ENCODE results near the gene NDOR1. TPM values are rescaled to one million over a fixed set of nuclear protein-coding genes. Genes with fewer than 3 reads are reported as not detected.

Gene NDOR1
- total and polyA plus RNA-seq, 2 of the 8 experiments (the other 6 are each of a cell fraction or from before 2014, with no cell fraction given): 25.7 to 32.3 TPM

DNA sequence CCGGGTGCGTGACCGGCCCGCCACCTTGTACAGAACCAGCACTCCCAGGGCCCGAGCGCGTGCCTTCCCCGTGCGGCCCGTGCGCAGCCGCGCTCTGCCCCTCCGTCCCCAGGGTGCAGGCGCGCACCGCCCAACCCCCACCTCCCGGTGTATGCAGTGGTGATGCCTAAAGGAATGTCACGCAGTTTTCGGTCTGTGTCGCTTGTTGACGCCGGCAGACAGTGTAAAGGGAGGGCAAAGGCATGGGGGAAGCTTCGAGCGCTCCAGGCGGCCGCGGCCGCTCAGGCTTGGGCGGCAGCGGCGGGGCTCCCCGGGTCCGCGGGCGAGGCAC lies 37.0 kb upstream of the NDOR1 start:
- Histone ChIP-seq H3K9ac (replicated peaks in 1 of 4; ENCODE audit: extremely low read depth in 1 of 4, low read depth in 3 of 4, low read length in 3 of 4) (no peak overlapping the region), H2AFZ (ENCODE audit: low read length) (no peak overlapping the region), H2AK5ac (ENCODE audit: low read depth, low read length) (no peak overlapping the region), H4K91ac (replicated peaks; ENCODE audit: insufficient read length, low read length) (no peak overlapping the region), H3K36me3 (ENCODE audit: control insufficient read depth in 2 of 4, insufficient read depth in 4 of 4, low read length in 3 of 4) (no peaks in the 10 kb centered on the region; a peak in 1 of 8 replicates), H2BK120ac (replicated peaks; ENCODE audit: low read depth, low read length) (no peak overlapping the region), H4K8ac (ENCODE audit: extremely low read depth, insufficient read depth, low read length) (no peak overlapping the region), H4K5ac (ENCODE audit: insufficient read length, low read depth, low read length) (no peak overlapping the region), H3K27ac (ENCODE audit: low read depth, low read length) (no peak overlapping the region), H3K27me3 (replicated peaks in 1 of 4; ENCODE audit: control insufficient read depth in 3 of 4, extremely low read depth in 1 of 4, insufficient read depth in 3 of 4, low read length in 3 of 4) (peaks cover 43 to 90% (median 74%) of the 10 kb centered on the region in 4 experiments), H3K4me3 (ENCODE audit: extremely low read depth in 1 of 4, insufficient read depth in 2 of 4, low read depth in 3 of 4, low read length in 4 of 4) (peak overlapping the region; percentile 35 to 65 (median 49); a peak in 7 of 8 replicates), H3K23me2 (ENCODE audit: low read depth, low read length) (peaks cover 15% of the 10 kb centered on the region; the same call in 1 of the 2 replicates), H3K79me2 (ENCODE audit: control insufficient read depth in 1 of 2, insufficient read depth in 2 of 2, low read length in 2 of 2) (no peaks in the 10 kb centered on the region), H3K4me2 (ENCODE audit: insufficient read depth in 1 of 2, low read depth in 2 of 2, low read length in 2 of 2) (peak overlapping the region; percentile 68 to 96), H3K14ac (ENCODE audit: insufficient read length) (no peak overlapping the region), H3K4ac (replicated peaks; ENCODE audit: insufficient read length, low read depth, low read length) (no peak overlapping the region), H3K9me3 (ENCODE audit: insufficient read depth in 2 of 2, low read depth in 1 of 2, low read length in 1 of 2) (no peaks in the 10 kb centered on the region), H2BK5ac (ENCODE audit: low read depth, low read length) (no peak overlapping the region), H3K56ac (replicated peaks; ENCODE audit: insufficient read length, low read depth, low read length) (no peak overlapping the region), H3K23ac (ENCODE audit: insufficient read length) (no peak overlapping the region), H3K79me1 (ENCODE audit: low read depth, low read length) (no peaks in the 10 kb centered on the region; the same call in 1 of the 2 replicates), H4K20me1 (replicated peaks in 1 of 2; ENCODE audit: control insufficient read depth in 1 of 2, insufficient read depth in 2 of 2, low read length in 2 of 2) (peaks cover 0 to 13% of the 10 kb centered on the region in 2 experiments), H3K18ac (ENCODE audit: extremely low read depth, low read length) (no peak overlapping the region), H2BK20ac (ENCODE audit: low read length) (no peak overlapping the region), H2BK12ac (ENCODE audit: low read depth, low read length) (no peak overlapping the region), H2BK15ac (ENCODE audit: low read length) (no peak overlapping the region), H3K4me1 (replicated peaks in 1 of 4; ENCODE audit: control insufficient read depth in 3 of 4, insufficient read depth in 4 of 4, low read length in 3 of 4) (peaks cover 0 to 16% (median 11%) of the 10 kb centered on the region in 4 experiments; a peak in 6 of 7 replicates)
- FAIRE-seq (no peak), DNase-seq (ENCODE audit: low read depth in 1 of 2, low spot score in 2 of 2) (peak in 1 of 2 experiments; percentile 64)
- WGBS, 2 experiments (ENCODE audit: extremely low coverage in 1 of 2, insufficient coverage in 1 of 2, insufficient read length in 1 of 2, insufficient replicate concordance in 2 of 2, low coverage in 1 of 2, low lambda C conversion rate in 2 of 2, missing lambda C conversion rate in 1 of 2): 0% methylated on average over 16 of the region's 36 CpGs; no CpG with 5 or more reads in 1 of the 2 experiments
- POLR2A ChIA-PET (ENCODE audit: partially characterized antibody): interaction anchor here (0.6 to 3.0 kb wide), 9 partner anchors 11 to 98 kb away, joined by 3 to 14 read pairs (median 4); partner anchors contain the start of gene TUBB4B
- TF ChIP-seq SP4 (IDR thresholded peaks at IDR 0.05; ENCODE audit: low read length): no peak
- TF ChIP-seq, protein P1, sequence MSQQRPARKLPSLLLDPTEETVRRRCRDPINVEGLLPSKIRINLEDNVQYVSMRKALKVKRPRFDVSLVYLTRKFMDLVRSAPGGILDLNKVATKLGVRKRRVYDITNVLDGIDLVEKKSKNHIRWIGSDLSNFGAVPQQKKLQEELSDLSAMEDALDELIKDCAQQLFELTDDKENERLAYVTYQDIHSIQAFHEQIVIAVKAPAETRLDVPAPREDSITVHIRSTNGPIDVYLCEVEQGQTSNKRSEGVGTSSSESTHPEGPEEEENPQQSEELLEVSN (IDR thresholded peaks at IDR 0.05): 0 out of 2 replicates have a peak, but pooled peaks have one; percentile 27
- peak; percentile 79 for TF ChIP-seq EZH2 (IDR thresholded peaks at IDR 0.05; ENCODE audit: low read depth, low read length, severe bottlenecking)
- TF ChIP-seq, protein P2, sequence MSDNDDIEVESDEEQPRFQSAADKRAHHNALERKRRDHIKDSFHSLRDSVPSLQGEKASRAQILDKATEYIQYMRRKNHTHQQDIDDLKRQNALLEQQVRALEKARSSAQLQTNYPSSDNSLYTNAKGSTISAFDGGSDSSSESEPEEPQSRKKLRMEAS (IDR thresholded peaks at IDR 0.05): peak; percentile 24
- TF ChIP-seq SUZ12 (IDR thresholded peaks at IDR 0.05; ENCODE audit: low read length): peak; percentile 80
- CTCF ChIA-PET (ENCODE audit: partially characterized antibody): interaction anchor here (0.9 to 2.2 kb wide), 5 partner anchors 11 to 139 kb away, joined by 3 to 5 read pairs (median 3); a partner anchor contains a TSS

All from H1 (cell line).